SK-N-SH (cell line): ENCODE data around the gene COL8A1.

ENCODE experiments used
- CTCF ChIP-seq: fragments of 200-600 bp; sonication (generic); IDR thresholded peaks from 2 replicates; pipeline ENCODE4 v1.6.1; 2017; ENCODE audit warnings: antibody characterized with exemption, mild to moderate bottlenecking, moderate library complexity
- EP300 ChIP-seq, 2 experiments: IDR thresholded peaks; 2 replicates each; pipeline versions ENCODE4 v1.4.0 to v1.6.1; 2012; ENCODE audit warnings: borderline replicate concordance in 1 of 2, low read depth in 1 of 2, low read length in 1 of 2
- FOXM1 ChIP-seq: IDR thresholded peaks from 2 replicates; pipeline ENCODE4 v1.4.0; 2012; ENCODE audit warnings: low read depth, mild to moderate bottlenecking
- GABPA ChIP-seq: IDR thresholded peaks from 2 replicates; pipeline ENCODE4 v1.4.0; 2012; ENCODE audit warnings: low read depth, mild to moderate bottlenecking
- MAX ChIP-seq: IDR thresholded peaks from 2 replicates; pipeline ENCODE4 v1.4.0; 2012; ENCODE audit warnings: low read depth
- MEF2A ChIP-seq: IDR thresholded peaks from 2 replicates; pipeline ENCODE4 v1.4.0; 2012; ENCODE audit warnings: low read depth, borderline replicate concordance
- MXI1 ChIP-seq: IDR thresholded peaks from 2 replicates; pipeline ENCODE4 v1.6.1; 2012; ENCODE audit warnings: mild to moderate bottlenecking, low read depth, low read length, improper control_type of control experiment
- NFIC ChIP-seq: IDR thresholded peaks from 2 replicates; pipeline ENCODE4 v1.4.0; 2012; ENCODE audit warnings: borderline replicate concordance
- PBX3 ChIP-seq: IDR thresholded peaks from 2 replicates; pipeline ENCODE4; 2012
- POLR2AphosphoS5 ChIP-seq: IDR thresholded peaks from 2 replicates; pipeline ENCODE4 v1.6.1; 2012; ENCODE audit warnings: low read depth, low read length
- RFX5 ChIP-seq: IDR thresholded peaks from 2 replicates; pipeline ENCODE4 v1.6.1; 2012; ENCODE audit warnings: mild to moderate bottlenecking, improper control_type of control experiment, low read length
- TAF1 ChIP-seq: IDR thresholded peaks from 2 replicates; pipeline ENCODE4 v1.6.1; 2012; ENCODE audit warnings: low read depth, mild to moderate bottlenecking, low read length, moderate library complexity, borderline replicate concordance
- YY1 ChIP-seq: IDR thresholded peaks from 2 replicates; pipeline ENCODE4 v1.4.0; 2012; ENCODE audit warnings: low read depth, mild to moderate bottlenecking
- TF ChIP-seq, protein P1 (sequence below): fragments of 150-350 bp; IDR thresholded peaks from 2 replicates; pipeline ENCODE4 v1.6.1; 2017; ENCODE audit warnings: antibody characterized with exemption, low read length, low read depth, borderline replicate concordance

DNA sequence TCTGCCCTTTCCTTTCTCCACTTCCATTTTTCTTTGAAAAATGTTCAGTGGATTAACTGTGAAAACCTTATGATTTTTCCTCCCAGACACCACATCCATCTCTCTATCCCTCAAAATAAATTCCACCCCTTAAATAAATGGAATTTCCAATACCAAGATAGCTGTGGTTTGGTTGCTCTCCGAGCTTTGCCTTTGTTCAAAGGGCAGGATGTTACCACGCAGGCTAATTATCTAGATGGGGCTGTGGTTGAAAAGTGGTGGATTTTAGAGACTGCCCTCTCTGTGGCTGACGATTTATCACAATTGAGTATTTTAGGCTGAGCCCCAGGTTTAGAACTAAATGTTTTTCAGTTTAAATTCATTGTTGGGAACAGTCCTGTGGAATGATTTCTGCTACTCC, 142.4 kb downstream of the COL8A1 start:
- TF ChIP-seq PBX3 (no peak), RFX5 (no peak), EP300 (IDR thresholded peaks at IDR 0.05; ENCODE audit: borderline replicate concordance in 1 of 2, low read depth in 1 of 2, low read length in 1 of 2) (no peak), POLR2AphosphoS5 (no peak), CTCF (no peak), NFIC (no peak), YY1 (no peak), MAX (no peak), MEF2A (no peak), MXI1 (no peak), TAF1 (no peak), GABPA (no peak), FOXM1 (no peak)
- TF ChIP-seq, protein P1, sequence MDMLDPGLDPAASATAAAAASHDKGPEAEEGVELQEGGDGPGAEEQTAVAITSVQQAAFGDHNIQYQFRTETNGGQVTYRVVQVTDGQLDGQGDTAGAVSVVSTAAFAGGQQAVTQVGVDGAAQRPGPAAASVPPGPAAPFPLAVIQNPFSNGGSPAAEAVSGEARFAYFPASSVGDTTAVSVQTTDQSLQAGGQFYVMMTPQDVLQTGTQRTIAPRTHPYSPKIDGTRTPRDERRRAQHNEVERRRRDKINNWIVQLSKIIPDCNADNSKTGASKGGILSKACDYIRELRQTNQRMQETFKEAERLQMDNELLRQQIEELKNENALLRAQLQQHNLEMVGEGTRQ, result no peak
